Loucy (cell line): Measurements from ENCODE around the gene WLS.

Experiments
- H2AFZ ChIP-seq: fragments of 200-600 bp; sonication (generic); 2 replicates; pipeline ENCODE4 v1.6.0; 2016; ENCODE audit warnings: antibody characterized with exemption, mild to moderate bottlenecking, low read length, moderate library complexity
- H3F3A ChIP-seq: fragments of 200-600 bp; 2 replicates; pipeline ENCODE4 v1.6.0; 2016; ENCODE audit warnings: antibody characterized with exemption, low read depth, mild to moderate bottlenecking
- H3K27me3 ChIP-seq: fragments of 200-600 bp; sonication (generic); 2 replicates; pipeline ENCODE4 v1.6.1; 2014; ENCODE audit warnings: low read length, mild to moderate bottlenecking; ENCODE audit not compliant: insufficient read depth, poor library complexity, severe bottlenecking
- H3K36me3 ChIP-seq: fragments of 200-600 bp; sonication (generic); 2 replicates; pipeline ENCODE4 v1.6.1; 2016; ENCODE audit warnings: low read length; ENCODE audit not compliant: insufficient read depth
- H3K4me1 ChIP-seq: fragments of 200-600 bp; sonication (generic); 2 replicates; pipeline ENCODE4 v1.5.1; 2014; ENCODE audit warnings: low read length, mild to moderate bottlenecking; ENCODE audit not compliant: insufficient read depth, poor library complexity, severe bottlenecking
- H3K4me2 ChIP-seq: fragments of 200-600 bp; sonication (generic); 2 replicates; pipeline ENCODE4 v1.6.0; 2014; ENCODE audit warnings: antibody characterized with exemption, low read length, low read depth, mild to moderate bottlenecking; ENCODE audit not compliant: poor library complexity, severe bottlenecking
- H3K4me3 ChIP-seq: fragments of 200-600 bp; sonication (generic); 2 replicates; pipeline ENCODE4 v1.5.1; 2014; ENCODE audit warnings: low read length, mild to moderate bottlenecking, mixed read lengths; ENCODE audit not compliant: poor library complexity, severe bottlenecking
- H3K79me2 ChIP-seq: fragments of 200-600 bp; sonication (generic); 2 replicates; pipeline ENCODE4 v1.6.1; 2014; ENCODE audit warnings: low read length; ENCODE audit not compliant: insufficient read depth
- H3K9ac ChIP-seq: fragments of 200-600 bp; sonication (generic); 2 replicates; pipeline ENCODE4 v1.6.0; 2014; ENCODE audit warnings: mild to moderate bottlenecking, low read depth, low read length, moderate library complexity; ENCODE audit not compliant: poor library complexity, severe bottlenecking
- H3K9me2 ChIP-seq: fragments of 200-600 bp; sonication (generic); replicated peaks from 2 replicates; pipeline ENCODE4 v1.6.1; 2016; ENCODE audit warnings: low read depth, low read length, mixed read lengths
- H3K9me3 ChIP-seq: fragments of 200-600 bp; sonication (generic); 2 replicates; pipeline ENCODE4 v1.6.1; 2014; ENCODE audit warnings: mild to moderate bottlenecking, antibody characterized with exemption, low read length, low read depth; ENCODE audit not compliant: insufficient read depth
- H4K20me1 ChIP-seq: fragments of 200-600 bp; sonication (generic); 2 replicates; pipeline ENCODE4 v1.6.0; 2014; ENCODE audit warnings: antibody characterized with exemption, low read length, mild to moderate bottlenecking; ENCODE audit not compliant: insufficient read depth, poor library complexity, severe bottlenecking
- EZH2phosphoT487 ChIP-seq: fragments of 200-600 bp; IDR thresholded peaks from 2 replicates; pipeline ENCODE4 v1.6.1; 2018; ENCODE audit warnings: antibody characterized with exemption, mild to moderate bottlenecking, moderate library complexity, borderline replicate concordance
- TF ChIP-seq, protein P1 (sequence below): fragments of 200-600 bp; sonication (generic); conservative IDR thresholded peaks from 2 replicates; pipeline ENCODE4 v1.5.1; 2014; ENCODE audit warnings: mild to moderate bottlenecking, antibody characterized with exemption, low read length

WLS gene

DNA sequence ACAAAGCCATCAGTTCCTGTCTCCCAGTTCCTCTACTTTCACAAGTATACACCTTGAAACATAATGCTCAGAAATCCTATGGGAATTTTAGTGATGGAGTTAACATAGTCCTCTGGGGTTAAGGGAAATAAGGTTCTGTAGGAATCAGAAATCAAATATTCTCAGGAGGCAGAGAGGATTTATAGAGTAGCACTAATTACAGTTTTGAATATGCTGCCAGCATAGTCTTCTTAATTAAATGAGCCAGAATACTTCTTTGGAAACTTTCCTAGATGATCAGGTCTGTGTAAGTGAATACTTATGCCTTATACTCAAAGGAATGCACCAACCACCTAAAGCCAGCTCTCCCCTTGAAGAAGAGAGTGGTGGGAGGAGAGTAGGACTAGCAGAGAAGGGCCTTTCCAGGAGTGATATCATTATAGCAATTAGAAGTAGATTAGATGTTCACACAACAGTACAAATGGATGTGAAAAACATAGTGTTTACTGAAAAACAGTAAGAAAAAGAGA lies 150.5 kb downstream of the WLS start:
- Histone ChIP-seq H3K27me3 (no peaks in the 10 kb centered on the region), H3K9me3 (no peaks in the 10 kb centered on the region), H4K20me1 (no peaks in the 10 kb centered on the region), H3K4me2 (no peak overlapping the region), H3K36me3 (no peaks in the 10 kb centered on the region), H3K4me1 (no peaks in the 10 kb centered on the region), H3K9me2 (no peaks in the 10 kb centered on the region; the same call in 1 of the 2 replicates), H3K9ac (no peak overlapping the region), H2AFZ (no peak overlapping the region), H3K79me2 (no peaks in the 10 kb centered on the region), H3F3A (no peaks in the 10 kb centered on the region), H3K4me3 (no peak overlapping the region)
- TF ChIP-seq EZH2phosphoT487: no peak

DNA sequence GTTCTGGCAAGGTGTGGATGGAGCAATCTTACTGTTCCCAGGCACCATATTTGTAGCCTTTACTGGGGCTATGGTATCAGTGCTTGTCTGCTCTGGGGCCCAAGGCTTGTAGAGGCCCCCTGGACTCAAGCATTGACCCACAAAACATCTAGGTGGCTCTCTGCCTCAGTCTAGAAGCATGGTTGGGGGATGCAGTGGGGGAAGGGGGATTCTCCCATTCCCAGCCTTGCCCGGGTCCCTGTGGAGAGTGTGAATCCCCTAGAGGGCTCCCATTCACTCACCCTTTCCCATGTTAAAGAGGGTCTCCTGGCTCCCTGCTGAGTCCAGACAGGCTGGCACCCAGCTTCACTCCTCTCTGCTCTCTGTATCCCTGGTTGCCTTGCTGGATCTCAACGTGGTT lies 153.7 kb downstream of the WLS start:
- Histone ChIP-seq H3K9me3 (no peaks in the 10 kb centered on the region), H3K4me2 (no peak overlapping the region), H2AFZ (no peak overlapping the region), H3K9ac (no peak overlapping the region), H3K9me2 (no peaks in the 10 kb centered on the region; the same call in 1 of the 2 replicates), H3K27me3 (no peaks in the 10 kb centered on the region), H3K79me2 (no peaks in the 10 kb centered on the region), H3K36me3 (no peaks in the 10 kb centered on the region), H3F3A (no peaks in the 10 kb centered on the region), H4K20me1 (no peaks in the 10 kb centered on the region), H3K4me3 (no peak overlapping the region), H3K4me1 (no peaks in the 10 kb centered on the region)
- TF ChIP-seq, protein P1, sequence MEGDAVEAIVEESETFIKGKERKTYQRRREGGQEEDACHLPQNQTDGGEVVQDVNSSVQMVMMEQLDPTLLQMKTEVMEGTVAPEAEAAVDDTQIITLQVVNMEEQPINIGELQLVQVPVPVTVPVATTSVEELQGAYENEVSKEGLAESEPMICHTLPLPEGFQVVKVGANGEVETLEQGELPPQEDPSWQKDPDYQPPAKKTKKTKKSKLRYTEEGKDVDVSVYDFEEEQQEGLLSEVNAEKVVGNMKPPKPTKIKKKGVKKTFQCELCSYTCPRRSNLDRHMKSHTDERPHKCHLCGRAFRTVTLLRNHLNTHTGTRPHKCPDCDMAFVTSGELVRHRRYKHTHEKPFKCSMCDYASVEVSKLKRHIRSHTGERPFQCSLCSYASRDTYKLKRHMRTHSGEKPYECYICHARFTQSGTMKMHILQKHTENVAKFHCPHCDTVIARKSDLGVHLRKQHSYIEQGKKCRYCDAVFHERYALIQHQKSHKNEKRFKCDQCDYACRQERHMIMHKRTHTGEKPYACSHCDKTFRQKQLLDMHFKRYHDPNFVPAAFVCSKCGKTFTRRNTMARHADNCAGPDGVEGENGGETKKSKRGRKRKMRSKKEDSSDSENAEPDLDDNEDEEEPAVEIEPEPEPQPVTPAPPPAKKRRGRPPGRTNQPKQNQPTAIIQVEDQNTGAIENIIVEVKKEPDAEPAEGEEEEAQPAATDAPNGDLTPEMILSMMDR: no peak
- TF ChIP-seq EZH2phosphoT487: no peak
